H4 (cell line): ENCODE measurements around the gene SLC7A11. TPM values are rescaled to one million over a fixed set of nuclear protein-coding genes. Genes with fewer than 3 reads are reported as not detected.
"Not testable (repeated sequence)": the region's sequence is repeated elsewhere in the genome, so short reads cannot be mapped to it uniquely, and the experiment has no call there.

Source experiments
- DNase-seq: peaks from one replicate; pipeline ENCODE4 v3.0.0-alpha.2; 2015; ENCODE audit warnings: low spot score
- total RNA-seq: library from RNA; depleted of rRNA; stranded (reverse); fragments of >200 nt; shearing (Covaris generic); gene quantifications from 2 replicates; pipeline ENCODE4 v1.2.3, GENCODE V29; 2014

Gene SLC7A11
- total RNA-seq, 1 experiment from 2014 or later, result 181 TPM

DNA sequence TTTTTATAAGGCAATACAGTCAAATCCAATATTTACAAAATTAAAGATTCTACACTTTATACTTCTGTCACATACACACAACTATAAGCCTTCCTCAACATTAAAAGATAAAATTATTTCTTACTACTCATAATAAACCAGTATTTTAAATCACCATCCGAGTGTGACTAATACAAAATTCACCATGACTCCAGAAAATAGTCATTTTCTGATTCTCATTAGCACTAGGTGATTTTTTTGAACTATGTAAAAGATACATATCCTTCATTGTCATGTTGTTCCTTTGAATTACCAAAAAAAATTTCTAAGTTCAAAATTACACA is 646 bp upstream of the SLC7A11 start:
- DNase-seq, result no peak

DNA sequence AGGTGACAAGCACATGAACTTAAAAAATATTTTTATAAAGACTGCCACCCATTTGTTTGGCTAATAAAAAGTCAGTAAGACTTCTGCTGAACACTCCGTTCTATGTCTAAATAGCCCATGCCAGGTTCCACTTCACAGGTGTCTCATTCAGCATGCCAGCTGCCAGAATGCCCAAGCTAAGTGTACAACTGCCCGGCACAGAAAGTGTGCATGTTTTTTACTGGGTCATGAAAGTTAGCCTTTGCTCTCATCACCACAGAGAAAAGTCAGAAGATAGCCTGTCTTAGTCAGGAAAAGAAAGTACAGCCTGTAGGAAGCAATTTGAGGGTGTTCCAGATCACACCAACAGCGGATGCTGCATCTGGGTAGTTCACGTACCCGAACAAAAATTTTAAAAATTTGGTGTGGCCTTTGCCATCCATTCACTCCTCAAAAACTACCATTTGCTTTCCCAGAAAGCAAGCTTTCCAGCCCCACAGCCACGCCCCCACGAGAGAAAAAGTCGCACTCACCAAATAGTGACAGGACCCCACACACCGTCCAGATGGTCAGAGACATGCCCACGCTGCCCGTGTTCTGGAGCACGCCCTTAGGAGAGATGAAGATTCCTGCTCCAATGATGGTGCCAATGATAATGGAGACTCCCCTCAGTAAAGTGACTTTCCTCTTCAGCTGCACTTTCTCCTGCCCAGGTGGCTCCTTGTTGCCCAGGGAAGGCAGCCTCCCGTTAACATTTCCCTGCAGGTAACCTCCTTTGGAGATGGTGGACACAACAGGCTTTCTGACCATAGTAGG is 671 bp downstream of the SLC7A11 start:
- DNase-seq, result peak; percentile 74

DNA sequence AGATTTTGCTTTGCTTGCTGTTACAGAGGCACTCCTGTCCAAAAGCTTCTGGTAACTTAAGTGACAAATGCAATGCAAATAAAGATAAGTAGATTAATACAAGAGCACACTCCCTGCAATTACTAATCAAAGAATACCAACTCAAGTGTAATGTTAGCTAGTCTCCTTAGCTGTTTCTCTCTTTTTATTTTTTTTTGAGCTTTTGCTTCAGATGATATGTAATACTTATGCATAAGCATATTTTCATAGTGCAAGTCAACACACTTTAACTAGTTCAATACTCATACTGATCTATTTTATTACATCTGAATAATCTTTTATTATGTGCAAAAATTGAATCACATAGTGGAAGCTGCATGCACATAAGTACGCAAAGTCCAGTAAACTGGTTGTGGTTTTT is 2.7 kb downstream of the SLC7A11 start:
- no peak for DNase-seq

DNA sequence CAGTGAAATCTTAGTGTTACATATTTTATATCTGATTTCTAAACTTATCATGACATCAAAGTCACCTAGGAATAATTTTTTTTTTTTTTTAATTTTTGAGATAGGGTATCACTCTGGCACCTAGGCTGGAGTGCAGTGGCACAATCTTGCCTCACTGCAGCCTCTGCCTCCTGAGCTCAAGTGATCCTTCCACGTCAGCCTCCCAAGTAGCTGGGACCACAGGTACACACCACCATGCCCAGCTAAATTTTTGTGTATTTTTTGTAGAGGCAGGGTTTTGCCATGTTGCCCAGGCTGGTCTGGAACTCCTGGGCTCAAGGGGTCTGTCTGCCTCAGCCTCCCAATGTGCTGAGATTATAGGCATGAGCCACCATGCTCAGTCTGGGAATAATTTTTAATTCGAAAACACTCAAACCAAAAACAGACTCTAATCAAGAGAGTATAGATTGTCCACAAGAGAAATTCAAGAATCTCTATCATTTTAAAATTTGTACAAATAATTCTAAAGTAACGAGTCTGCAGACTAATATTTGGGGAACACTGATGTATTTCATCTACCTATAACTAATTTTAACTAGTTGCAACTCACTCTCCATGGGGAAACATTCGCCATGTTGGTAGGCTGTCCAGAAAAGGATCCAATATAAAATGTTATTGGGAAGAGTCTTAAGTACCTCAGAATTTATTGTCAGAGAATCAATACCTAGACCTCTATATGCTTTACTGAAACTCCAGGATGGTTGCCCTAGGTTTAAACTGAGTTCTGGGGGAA is 3.4 kb downstream of the SLC7A11 start:
- no peak for DNase-seq

DNA sequence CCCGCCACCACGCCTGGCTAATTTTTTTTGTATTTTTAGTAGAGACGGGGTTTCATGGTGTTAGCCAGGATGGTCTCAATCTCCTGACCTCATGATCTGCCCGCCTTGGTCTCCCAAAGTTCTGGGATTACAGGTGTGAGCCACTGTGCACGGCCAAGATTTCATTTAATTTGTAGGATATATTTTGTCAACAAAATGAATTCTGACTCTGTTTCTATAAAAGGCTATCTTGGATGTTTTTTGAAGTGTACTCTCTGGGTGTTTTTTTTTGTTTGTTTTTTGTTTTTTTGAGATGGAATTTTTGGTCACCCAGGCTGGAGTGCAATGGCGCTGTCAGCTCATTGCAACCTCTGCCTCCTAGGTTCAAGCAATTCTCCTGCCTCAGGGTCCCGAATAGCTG is 5.0 kb downstream of the SLC7A11 start:
- not testable (repeated sequence) for DNase-seq

DNA sequence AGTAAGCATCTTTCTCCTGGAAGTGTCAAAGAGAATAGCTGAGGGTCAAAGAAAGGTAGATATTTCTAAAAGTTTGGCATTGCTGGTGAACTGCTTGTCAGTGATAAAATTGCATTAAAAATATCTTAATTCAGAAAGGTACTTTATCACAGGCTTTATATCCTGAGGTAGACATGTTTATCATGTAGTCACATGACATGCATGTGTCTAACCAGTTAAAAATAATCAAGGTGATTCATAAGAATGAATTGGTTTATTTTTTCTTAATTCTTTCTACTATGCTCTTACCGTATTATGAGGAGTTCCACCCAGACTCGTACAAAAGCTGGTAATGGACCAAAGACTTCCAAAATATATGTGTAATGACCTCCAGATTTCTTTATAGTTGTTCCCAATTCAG is 6.1 kb downstream of the SLC7A11 start:
- DNase-seq, result no peak

DNA sequence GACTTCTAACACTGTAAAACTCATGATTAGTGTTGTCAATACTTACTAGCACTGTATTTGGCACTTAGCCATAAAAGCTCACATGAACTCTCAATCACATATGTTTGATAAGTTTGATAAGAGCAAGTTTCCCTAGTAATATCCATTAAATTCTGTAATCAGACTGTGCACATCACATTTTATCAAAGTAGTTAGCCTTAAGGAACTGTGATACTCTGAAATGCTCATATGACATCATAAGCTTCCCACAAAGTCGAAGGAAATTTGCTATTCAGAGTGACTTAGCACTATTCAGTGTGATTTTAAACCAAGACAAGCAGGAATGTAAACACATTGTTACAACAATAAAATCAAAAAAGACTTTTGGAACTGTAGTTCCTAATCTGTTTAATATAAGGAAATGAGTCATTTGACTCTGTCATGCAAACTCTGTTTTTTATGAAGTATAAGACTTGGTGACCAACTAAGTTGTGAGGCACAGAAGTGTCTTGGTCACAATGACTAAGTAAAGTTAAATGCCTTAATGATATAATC is 6.7 kb downstream of the SLC7A11 start:
- DNase-seq, result peak; percentile 95

DNA sequence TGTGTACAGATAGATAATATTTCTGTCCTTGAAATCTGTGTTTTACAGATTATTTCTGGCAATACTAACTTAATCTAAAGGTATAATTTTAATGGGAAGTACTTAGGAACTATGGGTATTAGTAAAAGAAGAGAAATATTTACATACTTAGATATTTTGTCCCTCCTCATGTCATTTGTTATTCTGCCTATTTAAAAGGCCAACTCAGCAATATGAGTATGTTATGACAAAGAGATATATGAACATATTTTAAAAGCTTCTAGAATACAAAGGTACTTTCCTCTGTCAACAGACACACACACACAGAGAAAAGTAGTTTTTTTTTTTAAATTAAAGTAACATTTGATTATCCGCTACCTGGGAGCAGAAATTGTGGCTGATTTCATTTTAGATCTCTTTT is 7.9 kb downstream of the SLC7A11 start:
- no peak for DNase-seq

DNA sequence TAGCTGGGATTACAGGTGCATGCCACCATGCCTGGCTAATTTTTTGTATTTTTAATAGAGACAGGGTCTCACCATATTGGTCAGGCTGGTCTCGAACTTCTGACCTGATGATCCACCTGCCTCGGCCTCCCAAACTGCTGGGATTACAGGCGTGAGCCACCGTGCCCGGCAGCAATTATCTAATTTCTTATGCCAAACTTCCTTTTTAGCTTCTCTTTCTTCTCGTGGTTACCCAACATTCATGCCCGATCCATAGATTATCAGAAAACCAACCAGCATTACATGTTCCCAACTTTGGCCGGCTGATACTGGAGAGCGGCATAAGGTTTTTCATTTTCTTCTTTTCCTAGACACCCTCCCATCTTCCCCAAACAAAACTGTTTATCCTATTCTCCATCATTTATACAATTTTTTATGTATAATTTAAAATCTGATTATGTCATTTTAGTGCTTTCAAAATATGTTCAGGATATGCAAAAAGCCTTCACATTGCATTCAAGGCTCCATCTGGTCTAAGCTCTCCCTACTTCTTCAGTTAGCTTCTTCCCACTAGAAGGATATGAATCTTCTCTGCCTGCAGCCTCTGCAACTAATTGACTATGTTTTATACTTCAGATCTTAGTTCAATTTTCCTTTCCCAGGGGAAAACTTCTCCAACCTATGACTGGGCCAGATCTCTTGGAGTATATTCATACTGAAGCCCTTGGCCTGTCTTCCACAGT is 8.7 kb downstream of the SLC7A11 start:
- no peak for DNase-seq

DNA sequence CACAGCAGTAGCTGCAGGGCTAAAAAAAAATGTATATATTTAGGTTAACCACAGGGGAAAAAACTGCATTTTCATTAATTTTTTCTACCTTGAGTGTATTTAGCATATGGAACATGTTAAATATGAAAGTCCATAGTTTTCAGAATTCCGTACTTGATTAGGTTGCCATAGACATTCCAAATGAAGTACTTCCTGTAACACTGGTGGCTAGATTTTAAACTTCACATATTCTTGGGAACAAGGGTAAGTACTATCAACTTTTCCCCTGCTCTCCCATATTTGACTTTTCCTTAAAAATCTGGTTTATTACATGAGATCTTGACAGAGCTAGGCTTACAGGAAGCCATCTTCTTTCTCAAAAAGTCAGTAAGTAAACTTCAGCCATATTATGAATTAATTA is 9.8 kb downstream of the SLC7A11 start:
- no peak for DNase-seq

DNA sequence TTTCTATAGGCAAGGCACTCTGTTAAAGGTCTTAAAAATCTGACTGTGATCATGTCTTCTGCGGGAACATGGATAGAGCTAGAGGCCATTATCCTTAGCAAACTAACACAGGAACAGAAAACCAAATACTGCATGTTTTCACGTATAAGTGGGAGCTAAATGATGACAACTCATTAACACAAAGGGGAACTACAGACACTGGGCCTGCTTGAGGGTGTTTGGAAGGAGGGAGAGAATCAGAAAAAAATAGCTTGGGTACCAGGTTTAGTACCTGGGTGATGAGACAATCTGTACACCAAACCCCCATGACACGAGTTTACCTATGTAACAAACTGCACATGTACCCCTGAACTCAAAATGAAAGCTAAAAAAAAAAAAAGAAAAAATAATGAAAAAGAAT is 12.1 kb downstream of the SLC7A11 start:
- DNase-seq, result no peak

DNA sequence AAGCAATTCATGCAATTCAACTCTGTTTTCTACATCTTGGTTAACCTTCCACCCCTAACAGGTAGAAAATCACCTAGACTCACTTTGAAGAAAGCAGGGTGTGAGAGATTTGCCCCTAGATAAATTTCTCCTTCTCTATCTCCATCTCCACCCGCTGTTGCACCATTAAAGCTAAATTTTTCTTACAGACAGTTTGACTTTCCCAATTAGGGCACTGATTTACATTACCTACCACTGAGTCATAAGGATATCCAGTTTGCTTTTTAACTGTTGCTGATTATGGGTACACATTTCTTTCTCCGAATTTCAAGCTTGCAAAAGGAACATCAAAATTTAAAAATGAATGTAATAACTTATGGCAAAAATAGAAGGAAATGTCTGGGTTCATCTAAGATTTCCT is 13.0 kb downstream of the SLC7A11 start:
- DNase-seq, result no peak

DNA sequence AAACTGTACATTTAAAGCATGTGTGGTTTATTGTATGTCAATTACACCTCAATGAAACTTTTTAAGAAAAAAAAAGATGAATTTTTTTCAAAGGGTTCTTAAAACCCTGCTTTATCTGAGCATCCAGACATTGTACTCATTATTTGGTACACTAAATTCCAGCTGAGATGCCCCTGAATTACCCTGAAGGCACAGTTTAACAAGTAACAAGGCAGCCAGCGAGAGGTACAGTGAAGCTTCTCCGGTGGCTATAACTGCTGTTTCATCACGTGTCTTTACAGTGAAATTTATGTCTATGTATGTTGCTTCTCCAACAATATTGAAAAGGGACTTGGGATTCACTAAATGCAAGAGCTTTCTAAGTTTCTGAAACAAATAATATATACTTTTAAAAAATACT is 15.8 kb downstream of the SLC7A11 start:
- no peak for DNase-seq

DNA sequence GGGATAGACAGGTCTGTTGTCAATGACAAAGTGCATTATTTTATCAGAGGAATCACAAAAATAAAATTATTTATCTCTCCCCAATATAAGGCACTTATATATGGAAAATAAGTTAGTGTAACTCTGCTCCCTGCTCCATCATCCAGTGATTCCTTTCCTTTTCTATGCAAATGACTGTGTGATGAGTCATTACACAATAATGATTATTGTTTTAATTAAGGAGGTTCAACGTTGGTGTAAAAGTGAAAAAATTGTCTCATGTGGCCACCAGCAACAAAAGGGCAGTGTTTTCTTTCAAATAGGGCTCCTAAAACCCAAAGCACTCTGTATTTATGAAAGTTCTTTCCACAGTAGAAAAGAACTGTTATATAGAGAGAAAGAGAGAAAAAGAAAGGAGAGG is 16.7 kb downstream of the SLC7A11 start:
- no peak for DNase-seq

DNA sequence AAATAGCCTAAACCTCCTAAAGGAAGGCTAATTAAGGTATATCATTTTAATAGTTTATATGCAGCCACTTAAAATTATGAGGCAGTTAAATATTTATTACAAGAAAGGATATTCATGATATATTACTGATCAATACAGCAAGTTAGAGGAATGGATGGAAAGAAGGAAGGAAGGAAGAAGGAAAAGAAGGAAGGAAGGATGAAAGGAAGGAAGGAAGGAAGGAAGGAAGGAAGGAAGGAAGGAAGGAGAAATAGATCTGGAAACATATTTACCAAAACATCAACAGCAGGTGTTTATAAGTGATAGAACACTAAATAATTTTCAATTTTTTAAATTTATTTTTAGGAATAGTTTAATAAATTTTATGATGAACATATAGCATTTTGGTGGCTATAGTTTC is 17.5 kb downstream of the SLC7A11 start:
- no peak for DNase-seq

DNA sequence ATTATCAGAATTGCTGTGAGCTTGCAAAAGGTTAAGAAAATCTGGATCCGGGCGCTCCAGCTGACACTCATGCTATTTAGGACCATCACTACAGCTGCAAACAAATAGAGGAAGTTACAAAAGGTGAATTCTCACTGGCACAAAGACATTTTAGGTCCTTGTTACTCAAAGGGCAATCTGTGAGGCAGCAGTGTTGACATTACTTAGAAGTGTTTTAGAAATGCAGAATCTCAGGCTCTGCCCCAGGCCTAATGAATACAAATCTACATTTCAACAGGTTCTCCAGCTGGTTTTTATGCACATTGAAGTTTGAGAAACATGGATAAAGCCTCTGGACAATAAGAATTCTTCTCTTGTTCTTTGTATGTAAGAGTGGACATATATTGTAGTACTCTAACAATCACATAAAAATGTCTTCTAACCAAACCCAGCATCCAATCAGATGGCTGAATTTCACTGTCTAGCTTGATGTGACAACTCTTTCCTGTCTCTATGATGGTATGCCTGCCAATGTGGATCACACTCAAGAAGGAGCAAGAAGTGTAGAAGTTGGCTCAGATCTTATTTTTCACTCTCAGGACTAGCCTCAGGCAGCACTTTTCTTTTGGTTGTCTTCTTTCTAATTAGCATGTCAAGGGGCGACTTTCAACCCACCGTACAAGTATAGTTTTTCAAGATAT is 18.8 kb downstream of the SLC7A11 start:
- no peak for DNase-seq

DNA sequence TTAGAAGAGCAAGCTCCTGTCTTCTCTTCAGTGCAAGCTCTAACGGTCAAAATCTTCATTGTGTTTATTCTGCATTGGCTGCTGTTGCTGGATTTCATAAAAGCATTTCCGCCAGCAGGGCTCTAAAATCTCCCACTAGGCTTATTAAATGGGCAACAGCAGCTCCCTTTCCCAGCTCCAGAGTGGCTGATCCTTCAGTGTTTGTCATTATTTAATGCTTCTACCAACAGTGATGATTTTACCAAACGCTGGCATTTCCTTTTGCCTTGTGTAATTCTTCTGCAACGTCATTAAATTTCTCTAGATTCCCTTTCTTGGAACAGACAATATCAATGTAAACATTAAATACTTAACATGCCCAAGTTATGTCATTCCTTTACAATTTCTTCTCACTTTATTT is 20.1 kb downstream of the SLC7A11 start:
- DNase-seq, result peak; percentile 75

DNA sequence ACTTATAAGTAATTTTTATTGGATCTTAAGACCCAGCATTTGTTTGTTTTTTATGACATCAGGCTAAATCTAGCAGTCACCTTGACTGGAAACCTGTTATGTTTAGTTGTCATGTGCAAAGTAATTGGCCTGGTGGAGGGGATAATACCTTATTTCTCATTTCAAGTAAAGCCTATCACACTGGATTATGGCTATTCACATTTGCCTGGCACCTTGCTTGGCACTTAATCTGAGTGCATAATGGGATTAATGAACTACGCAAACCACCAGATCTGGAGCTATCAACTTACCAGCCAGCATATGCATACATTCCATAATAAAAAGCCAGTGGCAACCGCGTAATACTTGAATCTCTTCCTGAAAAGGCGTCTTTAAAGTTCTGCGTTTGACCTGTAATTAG is 23.2 kb downstream of the SLC7A11 start:
- no peak for DNase-seq

DNA sequence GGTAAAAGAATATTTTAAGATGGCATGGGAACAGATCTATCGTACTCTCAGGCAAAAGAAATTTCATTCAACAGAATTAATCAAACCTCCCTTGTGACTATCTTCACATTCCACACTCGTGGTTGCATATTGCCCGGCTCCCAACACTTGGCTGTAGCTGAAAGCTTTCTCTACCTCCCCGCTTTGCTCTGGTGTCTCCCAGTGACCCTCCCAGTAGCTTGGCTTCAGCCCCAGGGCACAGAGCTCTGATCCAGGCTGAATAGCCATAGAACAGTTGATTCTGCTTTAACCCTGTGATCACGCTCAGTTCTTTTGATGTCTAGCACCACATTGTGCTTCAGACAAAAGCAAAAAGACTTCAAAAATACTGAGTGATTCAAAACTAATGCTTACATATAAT is 24.6 kb downstream of the SLC7A11 start:
- no peak for DNase-seq

DNA sequence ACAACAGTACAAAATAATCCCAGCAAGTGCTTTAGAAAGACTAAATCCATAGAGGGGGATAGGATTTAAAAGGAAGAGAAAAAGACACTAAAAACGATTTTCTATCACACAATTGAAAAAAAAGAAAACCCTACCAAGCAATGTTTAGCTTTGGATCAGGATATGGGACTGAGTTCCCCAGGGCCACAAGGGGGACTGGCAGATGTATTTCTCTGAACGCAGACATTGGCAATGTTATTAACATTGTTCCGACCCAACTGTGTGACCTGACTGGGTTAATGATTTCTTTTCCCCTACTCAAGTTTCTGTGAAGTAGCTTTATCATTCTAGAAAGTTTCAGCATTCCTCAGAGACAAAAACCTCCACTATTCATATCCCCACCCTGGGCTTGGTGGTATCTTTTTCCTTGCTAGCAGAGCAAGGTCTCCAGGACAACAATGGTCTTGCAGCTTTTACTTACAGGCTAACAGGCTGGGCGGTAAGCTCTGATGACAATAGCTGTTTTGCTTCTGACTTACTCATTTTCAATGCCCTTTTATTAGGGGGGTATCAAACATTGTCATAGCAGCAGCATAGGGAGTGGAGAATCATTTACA is 25.8 kb downstream of the SLC7A11 start:
- DNase-seq, result no peak

DNA sequence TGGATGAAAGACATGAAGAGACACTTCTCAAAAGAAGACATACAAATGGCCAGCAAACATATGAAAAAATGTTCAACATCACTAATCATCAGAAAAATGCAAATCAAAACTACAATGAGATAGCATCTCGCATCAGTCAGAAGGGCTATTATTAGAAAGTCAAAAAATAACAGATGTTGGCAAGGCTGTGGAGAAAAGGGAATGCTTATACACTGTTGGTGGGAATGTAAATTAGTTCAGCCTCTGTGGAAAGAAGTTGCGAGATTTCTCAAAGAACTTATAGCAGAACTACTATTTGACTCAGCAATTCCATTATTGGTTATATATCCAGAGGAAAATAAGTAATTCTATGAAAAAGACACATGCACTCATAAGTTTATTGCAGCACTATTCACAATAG is 31.6 kb downstream of the SLC7A11 start:
- not testable (repeated sequence) for DNase-seq

DNA sequence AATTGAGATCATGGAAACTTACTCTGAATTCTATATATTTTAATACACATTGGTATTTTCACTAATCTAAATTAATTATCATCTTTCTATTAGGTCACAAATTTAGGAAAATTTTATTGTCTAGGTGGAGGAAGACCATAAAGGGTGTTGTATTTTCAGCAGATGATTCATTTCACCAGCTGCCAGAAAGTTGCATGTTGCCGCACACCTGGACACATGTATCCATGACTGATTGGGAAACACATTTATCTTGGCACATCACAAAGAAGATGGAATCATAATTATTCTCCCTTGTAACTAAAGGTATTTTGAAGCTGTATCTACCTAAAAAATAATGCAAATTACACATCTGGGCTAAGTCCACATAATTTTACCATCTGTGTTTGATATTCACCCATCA is 33.1 kb downstream of the SLC7A11 start:
- DNase-seq, result no peak
